Right forelimb (tissue), 1 donor: Measurements from ENCODE around the gene RRAS2.

ENCODE experiments used
- DNase-seq: peaks from one replicate; pipeline ENCODE4 v3.0.0-alpha.2; 2018

RRAS2 gene

GRCh38 chr11:14335712-14336111, 23.3 kb downstream of the RRAS2 start:
- DNase-seq = no peak

GRCh38 chr11:14334893-14335292, 24.1 kb downstream of the RRAS2 start:
- no peak for DNase-seq

- no peak for DNase-seq
Measured at GRCh38 chr11:14334192-14334591, 24.8 kb downstream of the RRAS2 start.

GRCh38 chr11:14331476-14332136, 27.4 kb downstream of the RRAS2 start:
- no peak for DNase-seq

- DNase-seq = no peak
Measured at GRCh38 chr11:14330881-14331280, 28.1 kb downstream of the RRAS2 start.

GRCh38 chr11:14329702-14330101, 29.3 kb downstream of the RRAS2 start:
- no peak for DNase-seq

GRCh38 chr11:14327116-14327515, 31.9 kb downstream of the RRAS2 start:
- no peak for DNase-seq

- no peak for DNase-seq
Measured at GRCh38 chr11:14323118-14323676, 35.8 kb downstream of the RRAS2 start.

- no peak for DNase-seq
Measured at GRCh38 chr11:14322510-14322909, 36.5 kb downstream of the RRAS2 start.

- DNase-seq = no peak
Measured at GRCh38 chr11:14320020-14320419, 39.0 kb downstream of the RRAS2 start.

GRCh38 chr11:14318581-14318981, 40.4 kb downstream of the RRAS2 start:
- no peak for DNase-seq

- no peak for DNase-seq
Measured at GRCh38 chr11:14317659-14318325, 41.2 kb downstream of the RRAS2 start.

- DNase-seq = no peak
Measured at GRCh38 chr11:14315130-14315529, 43.9 kb downstream of the RRAS2 start.

GRCh38 chr11:14314127-14314526, 44.9 kb downstream of the RRAS2 start:
- no peak for DNase-seq

- no peak for DNase-seq
Measured at GRCh38 chr11:14312736-14313438, 46.1 kb downstream of the RRAS2 start.

- no peak for DNase-seq
Measured at GRCh38 chr11:14310679-14311078, 48.3 kb downstream of the RRAS2 start.

- no peak for DNase-seq
Measured at GRCh38 chr11:14309425-14310192, 49.4 kb downstream of the RRAS2 start.

- DNase-seq = no peak
Measured at GRCh38 chr11:14308897-14309387, 50.0 kb downstream of the RRAS2 start.

- DNase-seq = no peak
Measured at GRCh38 chr11:14308114-14308896, 50.7 kb downstream of the RRAS2 start.

GRCh38 chr11:14306481-14306880, 52.5 kb downstream of the RRAS2 start:
- no peak for DNase-seq

GRCh38 chr11:14305649-14306048, 53.3 kb downstream of the RRAS2 start:
- no peak for DNase-seq

GRCh38 chr11:14304601-14305000, 54.4 kb downstream of the RRAS2 start:
- DNase-seq = no peak
